Stimulated activated CD8-positive, alpha-beta memory T cell treated with anti-CD3 and anti-CD28 coated beads, Interleukin-7, amount 100 ng/mL, for 48 hours (primary cell): Measurements from ENCODE around the gene SNAPC4.
A peak's percentile ranks its signal among the peaks of the same experiment; 100 is the strongest.

ENCODE experiments used
- DNase-seq, 2 donors: peaks; one replicate each; pipeline ENCODE4 v3.0.0-alpha.2; 2020; ENCODE audit warnings: low read depth in 1 of 2; ENCODE audit errors: extremely low read depth in 1 of 2

The SNAPC4 gene

GRCh38 chr9:136433043-136433715 is 33.2 kb upstream of the SNAPC4 start:
- DNase-seq = no peak

- no peak for DNase-seq
Observed at GRCh38 chr9:136432591-136432990, 32.6 kb upstream of the SNAPC4 start.

- no peak for DNase-seq
Observed at GRCh38 chr9:136431782-136432350, 31.9 kb upstream of the SNAPC4 start.

- DNase-seq = no peak
Observed at GRCh38 chr9:136430588-136431234, 30.7 kb upstream of the SNAPC4 start.

GRCh38 chr9:136429683-136430491 is 29.9 kb upstream of the SNAPC4 start:
- no peak for DNase-seq

- DNase-seq = no peak
Observed at GRCh38 chr9:136429075-136429628, 29.2 kb upstream of the SNAPC4 start.

- DNase-seq = no peak
Observed at GRCh38 chr9:136426787-136427186, 26.8 kb upstream of the SNAPC4 start.

- DNase-seq = peak in 1 of 2 donors; percentile 46
Observed at GRCh38 chr9:136425367-136425766, 25.4 kb upstream of the SNAPC4 start.

- no peak for DNase-seq
Observed at GRCh38 chr9:136424750-136425362, 24.9 kb upstream of the SNAPC4 start.

GRCh38 chr9:136423432-136424146 is 23.6 kb upstream of the SNAPC4 start:
- no peak for DNase-seq

- DNase-seq = no peak
Observed at GRCh38 chr9:136422876-136423275, 22.9 kb upstream of the SNAPC4 start.

- DNase-seq = no peak
Observed at GRCh38 chr9:136421791-136422190, 21.8 kb upstream of the SNAPC4 start.

- DNase-seq = no peak
Observed at GRCh38 chr9:136419092-136419420, 19.1 kb upstream of the SNAPC4 start.

- DNase-seq = no peak
Observed at GRCh38 chr9:136418182-136419091, 18.5 kb upstream of the SNAPC4 start.

GRCh38 chr9:136416914-136417313 is 16.9 kb upstream of the SNAPC4 start:
- no peak for DNase-seq

GRCh38 chr9:136416427-136416826 is 16.5 kb upstream of the SNAPC4 start:
- DNase-seq = no peak

GRCh38 chr9:136412962-136413361 is 13.0 kb upstream of the SNAPC4 start:
- DNase-seq = no peak

- DNase-seq = no peak
Observed at GRCh38 chr9:136411378-136411777, 11.4 kb upstream of the SNAPC4 start.
